Ammon's horn (tissue), 1 donor: ENCODE measurements around the gene ADARB1.

Experiments used
- DNase-seq: peaks from one replicate; pipeline ENCODE4 v3.0.0-alpha.2; 2016; ENCODE audit warnings: low spot score

ADARB1 gene

GRCh38 chr21:45039317-45040156 is 34.8 kb upstream of the ADARB1 start:
- DNase-seq, result no peak

GRCh38 chr21:45040157-45040711 is 34.1 kb upstream of the ADARB1 start:
- no peak for DNase-seq

GRCh38 chr21:45040739-45041138 is 33.6 kb upstream of the ADARB1 start:
- DNase-seq, result no peak

- no peak for DNase-seq
Measured at GRCh38 chr21:45041351-45041805, 33.0 kb upstream of the ADARB1 start.

- DNase-seq, result no peak
Measured at GRCh38 chr21:45041984-45042663, 32.3 kb upstream of the ADARB1 start.

GRCh38 chr21:45042664-45043161 is 31.7 kb upstream of the ADARB1 start:
- DNase-seq, result no peak

- no peak for DNase-seq
Measured at GRCh38 chr21:45043541-45044020, 30.8 kb upstream of the ADARB1 start.

GRCh38 chr21:45045481-45045880 is 28.9 kb upstream of the ADARB1 start:
- no peak for DNase-seq

GRCh38 chr21:45047257-45047656 is 27.1 kb upstream of the ADARB1 start:
- no peak for DNase-seq

GRCh38 chr21:45048026-45048698 is 26.2 kb upstream of the ADARB1 start:
- DNase-seq, result no peak

GRCh38 chr21:45048968-45049367 is 25.4 kb upstream of the ADARB1 start:
- no peak for DNase-seq

GRCh38 chr21:45049714-45050344 is 24.6 kb upstream of the ADARB1 start:
- no peak for DNase-seq

GRCh38 chr21:45050345-45050796 is 24.0 kb upstream of the ADARB1 start:
- no peak for DNase-seq

GRCh38 chr21:45050797-45051489 is 23.4 kb upstream of the ADARB1 start:
- no peak for DNase-seq

GRCh38 chr21:45051580-45052434 is 22.6 kb upstream of the ADARB1 start:
- DNase-seq, result no peak

GRCh38 chr21:45052960-45053359 is 21.4 kb upstream of the ADARB1 start:
- DNase-seq, result no peak

GRCh38 chr21:45053561-45054226 is 20.7 kb upstream of the ADARB1 start:
- DNase-seq, result no peak

- DNase-seq, result no peak
Measured at GRCh38 chr21:45054227-45054926, 20.0 kb upstream of the ADARB1 start.
